Adrenal gland (tissue), 12 donors: ENCODE data around the gene DGKE. TPM values are rescaled to one million over a fixed set of nuclear protein-coding genes. Genes with fewer than 3 reads are reported as not detected.

ENCODE experiments used
- DNase-seq, 7 donors: peaks; one replicate each; pipeline ENCODE4 v3.0.0-alpha.2; 2019 to 2020
- H3K27ac ChIP-seq, 5 donors: fragments of 200-600 bp; sonication (generic) in 4 of 5; 1 replicate in 3 of 5; 2 replicates in 2 of 5; pipeline versions ENCODE4 v1.5.1 to v1.8.0; 2016 to 2020; ENCODE audit warnings: mild to moderate bottlenecking in 1 of 5
- H3K27me3 ChIP-seq: fragments of 200-600 bp; 2 replicates; pipeline ENCODE4 v1.8.0; 2021
- H3K36me3 ChIP-seq, 2 donors: fragments of 200-600 bp; replicated peaks in 1 of 2; 1 replicate in 1 of 2; 2 replicates in 1 of 2; pipeline versions ENCODE4 v1.5.1 to v1.8.0; 2018 to 2022
- H3K4me1 ChIP-seq, 2 donors: fragments of 200-600 bp; replicated peaks in 1 of 2; 1 replicate in 1 of 2; 2 replicates in 1 of 2; pipeline versions ENCODE4 v1.5.1 to v1.8.0; 2018 to 2021
- H3K4me3 ChIP-seq, 4 donors: fragments of 200-600 bp; sonication (generic) in 3 of 4; one replicate each; pipeline ENCODE4 v1.5.1; 2016 to 2018
- H3K9me3 ChIP-seq, 3 donors: fragments of 200-600 bp; sonication (generic) in 1 of 3; replicated peaks in 1 of 3; 1 replicate in 2 of 3; 2 replicates in 1 of 3; pipeline versions ENCODE4 v1.5.1 to v1.8.0; 2016 to 2021
- CTCF ChIP-seq, 6 experiments: fragments of 450-650 bp in 4 of 6; fragments of 200-600 bp in 2 of 6; sonication (generic) in 1 of 6; IDR thresholded peaks; 1 replicate in 5 of 6; 2 replicates in 1 of 6; pipeline versions ENCODE4 v1.5.1 to v1.8.0; 2016 to 2021; ENCODE audit warnings: antibody characterized with exemption in 6 of 6, mild to moderate bottlenecking in 2 of 6, moderate library complexity in 1 of 6
- POLR2A ChIP-seq, 2 donors: fragments of 450-650 bp; IDR thresholded peaks; one replicate each; pipeline ENCODE4 v1.6.1; 2017; ENCODE audit warnings: antibody characterized with exemption in 2 of 2, mild to moderate bottlenecking in 2 of 2, moderate library complexity in 1 of 2
- WGBS, 4 donors: extraction: QIAGEN DNeasy Blood & Tissue Kit in 2 of 4; methylation state at CpG; one replicate each; pipeline versions ENCODE4 v1.1.5 to v1.1.7; 2013 to 2017; 5-methylcytosine and 5-hydroxymethylcytosine counted together
- intact Hi-C, 2 donors: fragments of 100-400 bp; cut with DNase I; formaldehyde crosslinking; loops; one replicate each; pipeline versions ENCODE4 v1.14.1 to v1.15.0; 2022 to 2023
- polyA plus RNA-seq, 3 donors: library from polyadenylated mRNA; stranded (reverse); fragments of 200-250 nt in 2 of 3; fragments of 350-450 nt in 1 of 3; fragmentation: Illumina TruSeq in 1 of 3; extraction: RNeasy Lipid Tissue Mini Kit (QIAGEN cat#74804) in 1 of 3; gene quantifications; one replicate each; pipeline ENCODE4 v1.2.3, GENCODE V29; 2013 to 2014
- total RNA-seq, 9 donors: library from RNA; depleted of rRNA in 4 of 9; stranded (reverse); fragments of >200 nt in 4 of 9; fragments of 120-200 nt in 1 of 9; fragmentation: NEBNext Ultra II Directional in 1 of 9; extraction: Animal tissue kit (Norgen Biotek cat#: 25700) in 1 of 9; gene quantifications; one replicate each; pipeline versions ENCODE4 v1.1.0 to v1.2.4, GENCODE V29; 2013 to 2023
- donor health status: healthy with polysubstance abuse.
- donor health status: Bipolar disorder and iron deficiency.
- donor health status: DM: yes; HTN: yes; CAD: no.
- donor health status: DM: no; HTN: no; CAD: no.
- donor health status: DM: no; HTN: no; CAD: no.
- donor health status: DM: yes; HTN: yes; CAD: no.

The DGKE gene
- total and polyA plus RNA-seq, 12 donors: 0.97 to 8.4 (median 3.8) TPM

- DNase-seq: no peak
- H3K27ac ChIP-seq: no peak overlapping the region
- no peaks in the 10 kb centered on the region for H3K4me1 ChIP-seq
- no peak for TF ChIP-seq POLR2A (IDR thresholded peaks at IDR 0.05)
- no peak for TF ChIP-seq CTCF (IDR thresholded peaks at IDR 0.05)
- H3K36me3 ChIP-seq: no peaks in the 10 kb centered on the region
- H3K9me3 ChIP-seq: no peaks in the 10 kb centered on the region
- H3K4me3 ChIP-seq: no peak overlapping the region
- no peaks in the 10 kb centered on the region for H3K27me3 ChIP-seq
- WGBS, 4 donors: 83 to 94% (median 89%) methylated on average over 3 of the region's 3 CpGs
- intact Hi-C loops: no loop called here
Measured at GRCh38 chr17:56804454-56804853, 29.5 kb upstream of the DGKE start.

GRCh38 chr17:56806949-56807348, 27.0 kb upstream of the DGKE start:
- WGBS, 4 donors: 68 to 90% (median 81%) methylated on average over 4 of the region's 4 CpGs
- Histone ChIP-seq H3K27ac (no peak overlapping the region), H3K27me3 (no peaks in the 10 kb centered on the region), H3K9me3 (no peaks in the 10 kb centered on the region), H3K4me1 (no peaks in the 10 kb centered on the region), H3K4me3 (no peak overlapping the region), H3K36me3 (no peaks in the 10 kb centered on the region)
- DNase-seq: no peak
- no peak for TF ChIP-seq POLR2A (IDR thresholded peaks at IDR 0.05)
- TF ChIP-seq CTCF (IDR thresholded peaks at IDR 0.05): no peak
- intact Hi-C loops: no loop called here

- Histone ChIP-seq H3K27ac (no peak overlapping the region), H3K4me3 (no peak overlapping the region), H3K4me1 (no peaks in the 10 kb centered on the region), H3K27me3 (no peaks in the 10 kb centered on the region), H3K36me3 (no peaks in the 10 kb centered on the region), H3K9me3 (no peaks in the 10 kb centered on the region)
- no peak for TF ChIP-seq CTCF (IDR thresholded peaks at IDR 0.05)
- no peak for TF ChIP-seq POLR2A (IDR thresholded peaks at IDR 0.05)
- no peak for DNase-seq
- intact Hi-C loops: no loop called here
- 96 to 100% (median 98%) methylated on average over 3 of the region's 3 CpGs for WGBS, 4 donors
Measured at GRCh38 chr17:56807723-56808122, 26.2 kb upstream of the DGKE start.

GRCh38 chr17:56808503-56808902, 25.4 kb upstream of the DGKE start:
- Histone ChIP-seq H3K4me1 (no peaks in the 10 kb centered on the region), H3K27me3 (no peaks in the 10 kb centered on the region), H3K27ac (no peak overlapping the region), H3K4me3 (no peak overlapping the region), H3K36me3 (no peaks in the 10 kb centered on the region), H3K9me3 (no peaks in the 10 kb centered on the region)
- 84 to 92% (median 87%) methylated on average over 3 of the region's 3 CpGs for WGBS, 4 donors
- intact Hi-C loops: no loop called here
- no peak for TF ChIP-seq CTCF (IDR thresholded peaks at IDR 0.05)
- TF ChIP-seq POLR2A (IDR thresholded peaks at IDR 0.05): no peak
- no peak for DNase-seq
